RWPE2 (cell line): ENCODE data around the gene PRR5L.

Source experiments
- ATAC-seq: fragments of 200-7000 bp; cut with Tn5 transposase; 3 replicates; pipeline ENCODE4 v1.9.1; 2021; ENCODE audit warnings: low read depth
- DNase-seq: peaks from one replicate; pipeline ENCODE4 v3.0.0-alpha.2; 2020; ENCODE audit warnings: low spot score
- H3K27ac ChIP-seq: fragments of 450-650 bp; 2 replicates; pipeline ENCODE4 v1.5.1; 2017; ENCODE audit warnings: mild to moderate bottlenecking; ENCODE audit not compliant: poor library complexity, severe bottlenecking
- H3K27me3 ChIP-seq: fragments of 250-450 bp; sonication (Bioruptor Pico); 2 replicates; pipeline ENCODE4 v1.5.1; 2021; ENCODE audit warnings: mild to moderate bottlenecking, moderate library complexity; ENCODE audit not compliant: insufficient read depth, poor library complexity, severe bottlenecking
- H3K36me3 ChIP-seq: fragments of 250-450 bp; sonication (Bioruptor Pico); 2 replicates; pipeline ENCODE4 v1.5.1; 2020; ENCODE audit warnings: low read depth, mild to moderate bottlenecking, moderate library complexity
- H3K4me1 ChIP-seq: fragments of 250-450 bp; sonication (Bioruptor Pico); 2 replicates; pipeline ENCODE4 v1.5.1; 2021; ENCODE audit warnings: mild to moderate bottlenecking, moderate library complexity; ENCODE audit not compliant: insufficient read depth, poor library complexity, severe bottlenecking
- H3K4me3 ChIP-seq: fragments of 250-450 bp; sonication (Bioruptor Pico); 2 replicates; pipeline ENCODE4 v1.5.1; 2021; ENCODE audit warnings: mild to moderate bottlenecking, moderate library complexity; ENCODE audit not compliant: severe bottlenecking
- H3K9me3 ChIP-seq: fragments of 250-450 bp; sonication (Bioruptor Pico); 2 replicates; pipeline ENCODE4 v1.5.1; 2021; ENCODE audit warnings: mild to moderate bottlenecking, moderate library complexity; ENCODE audit not compliant: severe bottlenecking
- TF ChIP-seq, protein P1 (sequence below): fragments of 450-650 bp; IDR thresholded peaks from one replicate; pipeline ENCODE4 v1.5.1; 2017; ENCODE audit warnings: mild to moderate bottlenecking, moderate library complexity; ENCODE audit not compliant: poor library complexity, severe bottlenecking

The PRR5L gene

DNA sequence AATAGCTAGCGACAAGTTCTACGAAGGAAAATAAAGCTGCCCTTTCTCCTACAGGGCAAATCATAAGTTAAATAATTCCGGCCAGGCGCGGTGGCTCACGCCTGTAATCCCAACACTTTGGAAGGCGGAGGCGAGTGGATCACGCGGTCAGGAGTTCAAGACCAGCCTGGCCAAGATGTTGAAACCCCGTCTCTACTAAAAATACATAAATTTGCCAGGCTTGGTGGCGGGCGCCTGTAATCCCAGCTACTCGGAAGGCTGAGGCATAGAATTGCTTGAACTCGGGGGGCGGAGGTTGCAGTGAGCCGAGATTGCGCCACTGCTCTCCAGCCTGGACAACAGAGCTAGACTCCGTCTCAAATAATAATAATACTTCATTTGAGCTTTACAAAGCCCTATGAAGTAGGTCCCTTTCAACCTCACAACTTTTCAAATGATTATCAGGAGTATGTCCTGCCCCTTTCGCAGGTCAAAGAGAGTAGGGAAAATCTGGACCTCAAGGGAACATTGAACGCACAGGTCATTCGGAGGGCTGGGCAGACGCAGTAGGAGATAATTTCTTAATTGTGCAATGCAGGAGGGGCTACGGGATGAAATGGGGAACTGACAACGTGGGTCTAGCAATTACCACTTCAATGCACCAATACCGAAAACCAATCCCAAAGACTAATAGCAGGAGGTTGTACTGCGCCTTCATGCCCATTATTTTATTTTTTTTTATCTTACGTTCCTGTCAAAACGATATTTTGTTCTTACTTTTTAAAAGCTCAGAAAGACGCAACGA lies 7.5 kb upstream of the PRR5L start:
- Histone ChIP-seq H3K9me3 (no peaks in the 10 kb centered on the region), H3K27ac (no peak overlapping the region), H3K4me3 (peak overlapping the region; percentile 59), H3K27me3 (no peaks in the 10 kb centered on the region), H3K36me3 (no peaks in the 10 kb centered on the region), H3K4me1 (no peaks in the 10 kb centered on the region)
- DNase-seq (no peak), ATAC-seq (no peak)
- TF ChIP-seq, protein P1, sequence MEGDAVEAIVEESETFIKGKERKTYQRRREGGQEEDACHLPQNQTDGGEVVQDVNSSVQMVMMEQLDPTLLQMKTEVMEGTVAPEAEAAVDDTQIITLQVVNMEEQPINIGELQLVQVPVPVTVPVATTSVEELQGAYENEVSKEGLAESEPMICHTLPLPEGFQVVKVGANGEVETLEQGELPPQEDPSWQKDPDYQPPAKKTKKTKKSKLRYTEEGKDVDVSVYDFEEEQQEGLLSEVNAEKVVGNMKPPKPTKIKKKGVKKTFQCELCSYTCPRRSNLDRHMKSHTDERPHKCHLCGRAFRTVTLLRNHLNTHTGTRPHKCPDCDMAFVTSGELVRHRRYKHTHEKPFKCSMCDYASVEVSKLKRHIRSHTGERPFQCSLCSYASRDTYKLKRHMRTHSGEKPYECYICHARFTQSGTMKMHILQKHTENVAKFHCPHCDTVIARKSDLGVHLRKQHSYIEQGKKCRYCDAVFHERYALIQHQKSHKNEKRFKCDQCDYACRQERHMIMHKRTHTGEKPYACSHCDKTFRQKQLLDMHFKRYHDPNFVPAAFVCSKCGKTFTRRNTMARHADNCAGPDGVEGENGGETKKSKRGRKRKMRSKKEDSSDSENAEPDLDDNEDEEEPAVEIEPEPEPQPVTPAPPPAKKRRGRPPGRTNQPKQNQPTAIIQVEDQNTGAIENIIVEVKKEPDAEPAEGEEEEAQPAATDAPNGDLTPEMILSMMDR: no peak

DNA sequence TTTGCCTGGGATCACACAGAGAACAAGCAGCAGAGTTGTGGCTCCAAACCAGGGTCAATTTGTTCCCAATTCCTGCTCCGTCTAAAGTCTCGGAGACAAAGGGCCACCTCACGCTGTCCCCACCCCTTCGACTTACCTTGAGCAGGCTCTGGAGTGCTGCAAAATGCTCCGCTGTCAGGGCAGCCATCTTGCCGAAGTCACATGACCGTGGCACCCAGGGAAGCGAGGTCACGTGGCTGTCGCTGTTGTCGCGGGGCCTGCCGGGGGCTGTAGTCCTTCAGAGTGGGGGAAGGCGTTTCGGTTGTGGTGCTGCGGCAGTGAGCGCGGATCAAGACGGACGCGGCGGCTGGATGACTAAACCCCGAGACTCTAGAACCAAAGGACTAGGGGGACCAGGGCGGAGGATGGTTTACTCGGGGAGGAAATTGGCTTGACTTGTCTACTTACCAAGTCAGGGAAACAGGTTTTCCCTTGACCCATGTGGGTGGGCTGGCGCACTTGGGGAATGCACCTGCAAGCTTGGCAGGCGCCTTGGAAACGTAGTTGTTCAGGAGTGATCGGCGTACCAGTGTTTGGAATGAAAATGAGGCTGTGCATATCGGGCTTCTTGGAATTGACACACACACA lies 6.7 kb upstream of the PRR5L start, which contains the start of gene COMMD9:
Gene COMMD9 (minus strand): TSS at position 199 of the 627 bp plus-strand sequence. CDS start 12 bp downstream, at position 187.
- Histone ChIP-seq H3K27me3 (no peaks in the 10 kb centered on the region), H3K36me3 (no peaks in the 10 kb centered on the region), H3K4me1 (no peaks in the 10 kb centered on the region), H3K9me3 (no peaks in the 10 kb centered on the region), H3K4me3 (peak within 1 kb of the TSS; percentile 59), H3K27ac (no peak within 1 kb of the TSS)
- TF ChIP-seq, protein P1: no peak
- ATAC-seq (peak; percentile 96), DNase-seq (peak; percentile 96)

DNA sequence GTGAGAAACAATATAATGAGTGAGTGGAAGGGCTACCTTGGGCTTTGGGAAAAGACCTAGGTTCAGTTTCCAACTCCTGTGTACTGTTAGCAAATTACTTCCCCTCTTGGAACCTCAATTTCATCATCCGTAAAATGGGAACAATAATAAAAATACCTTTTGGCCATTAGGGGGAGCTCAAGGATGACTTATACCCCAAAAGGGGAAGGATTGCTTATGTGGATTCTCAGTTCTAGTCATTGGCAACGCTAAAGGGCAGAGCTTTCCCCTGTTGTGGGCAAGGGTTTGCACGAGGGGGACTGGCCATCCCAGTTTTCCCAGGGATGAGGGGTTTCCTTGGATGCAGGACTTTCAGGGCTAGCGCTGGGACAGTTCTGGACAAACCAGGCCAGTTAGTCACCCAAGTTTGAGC lies 3.8 kb upstream of the PRR5L start:
- no peak overlapping the region for H3K27ac ChIP-seq
- no peak overlapping the region for H3K4me3 ChIP-seq
- H3K4me1 ChIP-seq: peaks cover 2% of the 10 kb centered on the region
- H3K9me3 ChIP-seq: no peaks in the 10 kb centered on the region
- TF ChIP-seq, protein P1: peak; percentile 73
- no peaks in the 10 kb centered on the region for H3K36me3 ChIP-seq
- no peaks in the 10 kb centered on the region for H3K27me3 ChIP-seq
- ATAC-seq (no peak), DNase-seq (no peak)

DNA sequence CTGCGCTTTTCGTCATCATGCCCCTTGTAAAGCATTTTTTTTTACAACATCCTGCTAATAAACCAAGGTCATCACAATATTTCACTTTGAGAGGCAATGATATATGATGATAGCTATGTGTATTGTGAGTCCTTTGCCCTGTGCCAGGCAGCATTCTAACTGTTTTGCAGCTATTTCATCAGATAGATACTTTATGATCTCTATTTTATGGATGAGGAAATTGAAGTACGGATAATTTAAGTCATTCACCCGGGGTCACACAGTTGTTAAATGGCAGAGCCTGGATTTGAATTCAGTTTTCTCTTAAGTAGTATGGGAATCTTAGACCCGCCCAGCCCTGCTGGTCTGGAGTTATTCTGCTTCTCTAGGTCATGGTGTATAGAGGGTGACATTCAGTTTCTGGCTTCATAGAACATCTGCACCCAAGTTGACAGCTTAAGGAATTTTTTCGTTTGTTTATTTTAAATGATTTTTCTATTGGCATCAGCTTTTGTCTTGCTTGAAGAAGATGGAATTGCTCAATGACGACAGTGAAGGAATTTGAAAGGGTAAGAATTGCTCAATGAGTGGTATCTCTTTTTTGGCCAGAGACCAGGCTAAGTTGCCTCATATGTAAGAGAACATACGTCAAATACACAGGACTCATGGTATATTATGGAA lies 926 bp downstream of the PRR5L start:
- DNase-seq: no peak
- H3K4me3 ChIP-seq: no peak overlapping the region
- peak; percentile 37; the same call in 1 of the 3 replicates for ATAC-seq
- H3K4me1 ChIP-seq: peaks cover 2% of the 10 kb centered on the region
- H3K9me3 ChIP-seq: no peaks in the 10 kb centered on the region
- H3K36me3 ChIP-seq: no peaks in the 10 kb centered on the region
- H3K27ac ChIP-seq: peak overlapping the region; percentile 16
- TF ChIP-seq, protein P1: no peak
- H3K27me3 ChIP-seq: no peaks in the 10 kb centered on the region
